ENCODE data around the gene WDR82. TPM values are rescaled to one million over a fixed set of nuclear protein-coding genes. Genes with fewer than 3 reads are reported as not detected.

Gene WDR82
- total RNA-seq, 2 donors from 2014 or later: 57.1 to 60.9 TPM

DNA sequence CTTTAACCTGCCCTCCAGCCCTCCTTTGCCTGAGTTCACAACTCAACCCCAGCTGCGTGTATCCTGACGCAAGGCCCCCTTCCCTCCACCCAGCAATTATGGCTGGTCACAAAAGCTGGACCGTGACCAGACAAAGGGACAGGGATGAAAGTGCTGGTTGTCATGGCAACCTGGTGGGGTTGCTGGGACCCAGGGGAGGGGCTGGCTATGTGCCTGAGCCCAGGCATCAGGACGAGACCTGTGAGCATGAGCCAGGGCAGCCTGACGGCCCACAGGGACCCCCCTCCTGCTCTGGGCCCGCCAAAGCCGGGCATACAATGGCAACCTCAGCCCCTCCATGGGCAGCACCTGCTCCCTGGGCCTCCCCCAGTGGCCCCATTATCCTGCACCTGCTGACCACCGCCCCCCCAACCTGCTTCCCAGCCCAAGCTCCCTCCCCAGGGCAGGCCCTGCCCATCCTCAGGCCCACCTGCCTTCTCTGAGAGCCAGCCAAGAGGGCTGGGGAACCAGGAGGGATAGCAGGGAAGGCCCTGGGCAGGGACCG lies 33.2 kb upstream of the WDR82 start:
- intact Hi-C loops (cut with DNase I, micrococcal nuclease): no loop called here
- ATAC-seq (no peak), DNase-seq (no peak)

DNA sequence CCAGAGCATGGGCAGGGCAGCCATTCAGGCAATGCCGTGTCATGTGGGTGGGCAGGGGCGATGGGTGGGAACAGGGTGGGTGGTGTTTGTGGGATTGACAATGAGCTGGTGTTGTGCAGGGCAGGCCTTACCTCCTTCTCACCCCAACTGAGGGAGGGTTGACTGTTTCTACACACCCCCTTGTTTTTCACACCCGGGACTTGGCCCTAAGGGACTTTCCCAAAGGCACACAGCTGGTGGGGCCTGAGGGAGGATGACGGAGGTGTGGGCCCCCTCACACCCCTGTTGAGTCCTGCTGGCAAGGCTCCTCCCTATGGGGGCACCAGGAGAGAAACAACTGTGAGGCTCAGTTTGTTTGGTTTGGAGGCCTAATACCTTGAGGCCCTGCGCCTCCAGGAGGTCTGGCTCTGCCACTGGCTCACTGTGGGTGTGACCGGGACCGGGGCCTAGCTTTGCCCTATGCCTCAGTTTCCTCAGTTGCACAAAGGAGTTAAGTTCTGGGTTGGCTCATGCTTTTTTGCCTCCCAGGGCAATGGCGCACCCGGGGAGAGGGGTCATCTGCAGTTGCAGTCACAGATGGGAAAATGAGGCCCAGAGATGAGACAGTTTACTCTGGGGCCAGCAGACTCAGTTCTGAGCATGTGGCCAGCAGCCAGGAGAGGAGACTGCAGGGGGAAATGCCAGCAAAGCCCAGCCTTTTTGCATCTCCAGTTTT lies 32.6 kb upstream of the WDR82 start:
- DNase-seq (no peak), ATAC-seq (no peak)
- intact Hi-C loops (cut with DNase I, micrococcal nuclease): no loop called here

DNA sequence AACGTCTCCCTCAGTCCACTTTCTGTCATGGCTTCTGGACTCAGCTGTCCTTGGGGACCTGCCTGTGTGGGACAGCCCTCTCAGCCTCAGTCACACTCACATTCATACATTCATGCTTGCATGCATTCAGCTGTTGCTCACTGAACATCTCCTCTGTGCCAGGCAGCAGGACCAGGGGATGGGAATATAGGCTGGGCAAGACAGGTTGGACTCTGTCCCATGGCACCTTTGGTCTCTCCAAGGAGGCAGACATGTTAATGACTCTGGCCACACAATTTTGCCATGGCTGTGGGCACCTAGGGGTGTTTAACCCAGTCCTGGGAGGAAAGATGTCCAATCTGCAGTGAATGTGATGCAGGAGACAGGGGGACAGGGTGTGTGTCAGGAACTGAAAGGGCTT lies 29.9 kb upstream of the WDR82 start:
- peak; percentile 43 for ATAC-seq
- no peak for DNase-seq
- intact Hi-C loops (cut with DNase I, micrococcal nuclease): no loop called here

DNA sequence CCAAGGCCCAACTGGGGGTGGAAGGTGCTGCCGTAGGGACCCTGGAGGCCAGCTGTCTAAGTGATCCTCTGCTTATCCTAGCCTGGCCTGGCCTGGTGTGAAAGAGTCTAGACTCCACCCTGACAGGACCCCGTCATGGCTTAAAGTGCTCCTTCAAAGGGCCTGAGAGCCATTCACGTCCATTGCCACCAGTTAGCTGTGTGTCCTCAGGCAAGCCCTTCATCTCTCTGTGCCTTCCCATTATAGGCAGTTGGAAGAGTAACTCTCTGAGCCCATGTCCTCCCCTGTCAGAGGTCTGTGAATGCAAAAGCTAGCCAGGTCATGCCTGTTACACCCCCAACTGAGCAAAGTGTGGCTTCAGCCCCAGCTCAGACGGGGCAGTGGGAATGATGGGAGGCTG lies 28.5 kb upstream of the WDR82 start:
- ATAC-seq (no peak), DNase-seq (no peak)
- intact Hi-C loops (cut with DNase I, micrococcal nuclease): no loop called here

DNA sequence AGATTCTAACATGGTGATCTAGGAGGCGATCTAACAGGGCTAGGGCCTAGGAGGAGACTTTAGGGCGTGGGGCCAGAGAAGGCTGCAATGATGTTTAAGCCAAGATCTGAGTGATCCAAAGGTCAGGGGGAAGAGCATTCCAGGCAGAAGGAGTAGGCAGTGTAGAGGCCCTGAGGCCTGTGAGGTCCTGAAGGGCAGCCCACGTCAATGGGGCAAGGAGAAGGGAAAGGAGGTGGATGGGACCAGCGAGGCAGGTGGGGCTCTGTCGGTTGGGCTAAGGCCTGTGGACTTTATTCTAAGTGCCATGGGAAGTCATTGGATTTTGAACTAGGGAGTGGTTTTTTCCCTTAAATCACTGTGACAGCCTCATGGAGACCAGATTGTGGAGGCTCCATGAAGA lies 27.5 kb upstream of the WDR82 start:
- DNase-seq (no peak), ATAC-seq (peak; percentile 75)
- intact Hi-C loops (cut with DNase I, micrococcal nuclease): no loop called here

GRCh38 chr3:52303811-52304210 lies 25.4 kb upstream of the WDR82 start:
- intact Hi-C loops (cut with DNase I, micrococcal nuclease): no loop called here
- DNase-seq: no peak
- ATAC-seq: no peak

DNA sequence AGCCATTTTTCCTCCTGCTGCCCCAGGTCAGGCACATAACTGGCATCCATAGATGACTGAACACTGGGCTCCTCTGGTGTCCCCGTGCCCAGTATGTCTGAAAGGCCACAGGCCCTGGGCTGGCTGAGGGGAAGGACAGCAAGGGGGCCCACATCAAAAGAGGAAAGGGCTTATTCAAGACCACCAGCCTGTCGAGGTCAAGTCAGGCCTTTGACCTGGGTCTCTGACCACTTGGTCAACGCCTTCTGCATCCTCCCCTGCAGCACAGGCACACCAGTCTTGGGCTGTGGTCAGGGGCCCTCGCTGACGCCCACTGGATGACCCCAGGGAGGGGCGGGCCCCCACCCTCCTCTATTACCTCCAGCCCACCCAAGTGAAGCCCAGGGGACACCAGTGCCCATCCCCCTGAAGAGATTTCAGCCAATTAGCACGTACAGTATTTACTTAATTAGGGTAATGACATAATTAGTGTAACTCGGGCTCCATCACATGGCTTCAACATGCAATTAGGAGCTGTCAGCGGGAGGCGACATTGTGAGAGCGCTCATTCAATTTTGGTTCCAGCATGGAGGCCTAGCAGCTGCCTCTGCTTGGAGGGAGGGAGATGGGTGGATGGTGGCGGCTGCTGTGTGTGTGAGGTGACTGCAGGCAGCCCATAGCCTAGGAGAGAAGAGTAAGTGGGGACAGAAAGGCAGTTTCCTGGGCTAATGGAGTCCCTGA lies 24.1 kb upstream of the WDR82 start:
- no peak for DNase-seq
- no peak for ATAC-seq
- intact Hi-C loops (cut with DNase I, micrococcal nuclease): no loop called here

GRCh38 chr3:52299879-52300611 lies 21.6 kb upstream of the WDR82 start:
- peak; percentile 54 for ATAC-seq
- intact Hi-C loops (cut with DNase I, micrococcal nuclease): no loop called here
- no peak for DNase-seq

DNA sequence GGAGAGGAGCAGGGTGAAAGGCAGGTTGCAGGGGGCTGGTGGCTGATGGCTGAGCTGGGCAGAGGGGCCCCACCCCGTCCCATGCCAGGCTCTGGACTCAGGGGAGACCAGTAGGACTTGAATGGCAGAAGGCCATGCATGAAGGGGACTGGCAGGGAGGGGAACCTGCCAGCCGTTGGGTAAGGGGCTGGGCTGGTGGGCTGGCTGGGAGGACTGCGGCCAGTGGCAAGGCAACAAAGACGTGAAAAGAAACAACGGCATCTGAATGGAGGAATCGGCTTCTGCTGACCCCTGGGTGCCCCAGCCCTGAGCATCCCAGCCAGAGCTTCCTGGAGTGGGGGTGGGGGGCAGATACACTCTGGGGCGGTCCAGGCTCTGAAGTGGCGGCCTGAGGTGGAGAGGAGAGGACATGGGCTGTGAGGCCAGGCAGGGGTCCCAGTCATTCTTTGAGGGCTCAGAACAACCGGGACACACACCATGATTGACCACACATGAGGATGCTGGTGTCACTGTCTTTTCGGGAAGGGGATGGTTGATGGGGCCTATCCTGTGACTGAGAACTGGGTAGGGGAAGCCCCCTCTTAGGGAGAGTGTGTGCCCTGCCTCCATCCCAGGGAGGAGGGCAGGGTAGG lies 20.9 kb upstream of the WDR82 start:
- DNase-seq (no peak), ATAC-seq (peak; percentile 20)
- intact Hi-C loops (cut with DNase I, micrococcal nuclease): no loop called here

DNA sequence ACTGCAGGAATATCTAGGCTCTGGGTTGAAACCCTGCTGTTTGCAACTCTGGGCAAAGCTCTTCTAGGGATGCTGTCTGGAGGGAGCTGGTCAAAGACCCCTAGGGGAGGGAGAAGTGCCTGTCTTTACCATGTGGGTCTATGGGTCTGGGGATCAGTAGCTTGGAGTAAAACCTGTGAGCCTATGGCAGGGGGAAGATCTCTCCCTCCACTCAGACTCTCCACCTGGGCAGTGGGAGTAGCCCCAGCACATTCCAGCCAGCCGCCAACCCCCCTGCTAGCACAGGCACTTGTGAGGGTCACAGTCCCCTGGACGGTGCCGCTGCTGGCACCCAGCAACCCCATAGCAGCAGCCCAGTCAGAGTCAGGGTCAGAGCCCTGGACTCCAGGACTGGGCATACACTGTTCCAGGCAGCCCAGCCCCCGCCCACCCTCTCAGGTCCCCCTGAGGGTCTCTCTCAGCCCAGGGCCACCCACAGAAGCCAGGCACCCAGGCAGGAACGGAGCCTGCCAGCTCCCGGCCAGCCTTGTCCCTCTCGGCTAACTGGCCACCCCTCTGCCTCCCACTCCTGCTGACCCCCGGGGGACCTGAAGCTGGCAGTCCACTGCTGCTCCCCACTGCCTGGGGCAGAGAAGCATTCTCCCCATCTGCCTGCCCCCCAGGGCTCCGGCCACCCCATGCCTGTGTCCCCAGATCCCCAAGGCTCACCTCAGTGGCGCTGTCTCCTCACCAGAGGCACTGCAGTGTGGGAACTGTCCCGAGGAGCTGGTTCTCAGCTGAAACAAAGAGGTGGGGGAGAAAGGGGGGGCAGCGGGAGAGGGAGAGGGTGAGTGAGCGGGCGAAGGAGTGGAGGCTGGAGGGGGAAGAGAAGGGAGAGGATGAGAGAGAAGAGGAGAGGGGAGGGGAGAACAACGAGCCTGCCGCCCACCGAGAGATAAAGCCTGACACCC lies 20.0 kb upstream of the WDR82 start:
- ATAC-seq (peak; percentile 10), DNase-seq (no peak)
- intact Hi-C loops (cut with DNase I, micrococcal nuclease): no loop called here

DNA sequence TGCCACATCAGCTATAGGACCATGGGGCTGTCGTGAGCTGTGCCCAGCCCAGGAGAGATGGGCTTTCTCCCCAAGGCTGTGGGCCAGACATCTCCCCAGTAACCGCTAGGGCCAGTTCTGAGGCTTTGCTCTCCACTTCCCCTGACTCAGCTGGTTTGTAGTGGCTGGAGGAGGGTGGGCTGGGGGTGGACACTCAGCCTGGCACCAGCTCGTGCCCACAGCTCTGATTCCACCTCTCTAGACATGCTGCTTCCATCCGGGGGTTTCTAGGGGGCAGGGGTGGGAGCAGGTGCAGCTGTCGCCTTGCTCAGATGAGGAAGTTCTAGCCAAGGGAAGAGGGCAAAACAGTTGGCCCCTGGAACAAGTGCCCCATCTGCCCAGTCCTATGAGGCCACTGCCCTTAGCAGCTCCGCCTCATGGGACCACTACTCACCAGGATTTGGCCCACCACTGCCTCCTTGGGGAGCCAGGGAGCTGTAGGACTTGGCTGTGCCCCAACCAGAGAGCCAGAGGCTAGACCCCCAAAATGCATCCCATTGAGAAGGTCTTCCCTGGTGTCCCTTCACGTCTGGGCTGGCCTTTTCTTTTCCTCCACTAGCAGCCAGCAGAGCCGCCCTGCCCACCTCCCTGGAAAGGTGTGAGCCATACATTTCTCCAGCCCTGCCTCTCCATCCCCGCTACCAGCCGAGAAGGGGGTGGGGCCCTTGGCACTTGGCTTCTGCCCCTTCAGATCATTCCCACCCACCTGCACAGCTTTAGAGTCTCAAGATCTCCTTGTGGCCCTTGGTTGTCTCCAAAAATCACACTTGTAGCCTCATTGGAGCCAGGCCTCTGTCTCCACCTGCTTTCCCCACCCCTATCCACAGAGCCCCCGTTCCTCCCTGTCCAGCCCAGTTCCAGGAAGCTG lies 19.0 kb upstream of the WDR82 start:
- intact Hi-C loops (cut with DNase I, micrococcal nuclease): no loop called here

DNA sequence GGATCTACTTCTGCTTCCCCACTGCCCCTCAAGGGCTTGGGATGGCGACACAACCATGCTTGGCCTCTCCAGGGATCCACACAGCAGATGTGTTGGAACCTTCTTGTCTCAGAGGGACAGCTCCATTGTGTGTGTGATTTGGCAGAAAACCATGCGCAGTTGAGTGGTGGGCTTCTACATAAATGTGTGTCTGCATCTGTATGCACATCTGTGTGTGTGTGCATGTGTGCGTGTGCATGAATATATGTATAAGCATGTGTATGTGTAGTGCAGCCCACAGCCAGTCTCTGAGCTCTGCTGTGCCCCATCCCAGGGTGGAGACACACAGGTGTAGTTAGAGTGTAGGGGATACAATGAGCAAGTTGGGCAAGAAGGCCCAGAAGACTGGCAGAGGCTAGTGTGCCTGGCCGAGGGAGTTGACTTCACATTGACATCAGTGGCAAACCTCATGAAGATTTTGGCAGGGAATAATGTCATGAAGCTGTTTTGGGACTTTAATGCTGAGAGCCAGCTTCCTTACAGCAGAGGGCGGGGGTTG lies 17.3 kb upstream of the WDR82 start:
- ATAC-seq (no peak), DNase-seq (no peak)
- intact Hi-C loops (cut with DNase I, micrococcal nuclease): no loop called here

More for the DNA sequence above, 19.0 kb upstream of the WDR82 start:
- ATAC-seq: no peak
- no peak for DNase-seq

- ATAC-seq (no peak), DNase-seq (no peak)
- intact Hi-C loops (cut with DNase I, micrococcal nuclease): no loop called here
Measured at GRCh38 chr3:52294320-52295150, 16.1 kb upstream of the WDR82 start.

GRCh38 chr3:52293491-52294319 lies 15.3 kb upstream of the WDR82 start:
- intact Hi-C loops (cut with DNase I, micrococcal nuclease): no loop called here

More at GRCh38 chr3:52293491-52294319, 15.3 kb upstream of the WDR82 start:
- ATAC-seq (no peak), DNase-seq (no peak)
